Vagina (tissue), 2 donors: ENCODE data around the gene ITPK1.

ENCODE experiments used
- CTCF ChIP-seq, 3 experiments: fragments of 450-650 bp in 2 of 3; fragments of 200-600 bp in 1 of 3; sonication (generic) in 1 of 3; IDR thresholded peaks; one replicate each; pipeline ENCODE4 v1.5.1; 2017 to 2019; ENCODE audit warnings: antibody characterized with exemption in 3 of 3, mild to moderate bottlenecking in 2 of 3, moderate library complexity in 2 of 3
- POLR2A ChIP-seq, 2 donors: fragments of 450-650 bp; IDR thresholded peaks; one replicate each; pipeline ENCODE4 v1.6.1; 2017; ENCODE audit warnings: antibody characterized with exemption in 2 of 2, mild to moderate bottlenecking in 2 of 2, moderate library complexity in 2 of 2
- POLR2AphosphoS5 ChIP-seq, 2 donors: sonication (generic); formaldehyde crosslinking; IDR thresholded peaks; one replicate each; pipeline ENCODE4 v1.9.0; 2017; ENCODE audit warnings: antibody characterized with exemption in 2 of 2, mild to moderate bottlenecking in 2 of 2, low read depth in 1 of 2; ENCODE audit not compliant: insufficient read depth in 1 of 2

GRCh38 chr14:92988786-92989755, 126.7 kb downstream of the ITPK1 start:
- TF ChIP-seq CTCF (IDR thresholded peaks at IDR 0.05) (no peak), POLR2AphosphoS5 (IDR thresholded peaks at IDR 0.05; ENCODE audit: insufficient read depth in 1 of 2, low read depth in 1 of 2) (no peak), POLR2A (IDR thresholded peaks at IDR 0.05) (no peak)
